ENCODE data around the gene OSTM1.
"Not testable (repeated sequence)": the region's sequence is repeated elsewhere in the genome, so short reads cannot be mapped to it uniquely, and the experiment has no call there.

Gene OSTM1

DNA sequence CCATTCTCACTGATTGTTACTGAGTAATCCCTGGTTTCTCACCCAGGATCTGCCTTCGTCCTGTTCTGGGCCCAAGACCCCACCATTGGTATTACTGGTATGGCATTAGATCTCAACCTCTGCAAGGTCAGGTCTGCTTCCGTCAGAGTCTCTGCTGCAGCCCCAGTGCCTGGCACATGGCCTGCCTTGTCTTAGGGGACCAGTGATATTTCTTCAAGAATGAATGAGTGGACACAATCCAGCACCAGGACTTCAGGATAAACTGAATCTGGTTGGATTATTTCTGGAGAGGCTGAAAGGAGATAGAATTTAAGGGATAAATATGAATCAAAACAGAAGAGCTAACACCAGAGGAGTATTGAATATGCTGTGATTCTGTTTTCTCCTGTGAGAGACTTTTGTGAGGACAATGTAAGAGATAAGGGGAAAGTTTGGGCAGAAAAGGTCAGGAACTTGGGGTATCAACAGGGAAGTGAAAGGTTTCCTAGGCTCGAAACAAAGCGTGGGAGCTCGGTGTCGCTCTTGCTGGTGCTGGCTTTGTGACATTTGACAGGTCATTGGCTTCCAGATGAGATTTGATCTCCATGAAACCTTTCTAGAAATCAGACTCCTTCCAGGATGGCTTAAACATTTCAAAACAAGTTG is 53.9 kb downstream of the OSTM1 start:
- no peak for ATAC-seq

DNA sequence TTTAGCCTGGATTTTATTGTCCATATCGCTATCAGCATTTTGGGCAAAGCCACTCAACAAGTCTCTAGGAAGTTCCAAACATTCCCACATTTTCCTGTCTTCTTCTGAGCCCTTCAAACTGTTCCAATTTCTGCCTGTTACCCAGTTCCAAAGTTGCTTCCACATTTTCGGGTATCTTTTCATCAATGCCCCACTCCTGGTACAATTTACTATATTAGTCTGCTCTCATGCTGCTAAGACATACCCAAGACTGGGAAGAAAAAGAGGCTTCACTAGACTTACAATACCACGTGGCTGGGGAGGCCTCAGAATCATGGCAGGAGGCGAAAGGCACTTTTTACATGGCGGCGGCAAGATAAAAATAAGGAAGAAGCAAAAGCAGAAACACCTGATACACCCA is 58.3 kb downstream of the OSTM1 start:
- ATAC-seq: not testable (repeated sequence)

More for the DNA sequence above, 53.9 kb downstream of the OSTM1 start:
- DNase-seq: no peak

DNA sequence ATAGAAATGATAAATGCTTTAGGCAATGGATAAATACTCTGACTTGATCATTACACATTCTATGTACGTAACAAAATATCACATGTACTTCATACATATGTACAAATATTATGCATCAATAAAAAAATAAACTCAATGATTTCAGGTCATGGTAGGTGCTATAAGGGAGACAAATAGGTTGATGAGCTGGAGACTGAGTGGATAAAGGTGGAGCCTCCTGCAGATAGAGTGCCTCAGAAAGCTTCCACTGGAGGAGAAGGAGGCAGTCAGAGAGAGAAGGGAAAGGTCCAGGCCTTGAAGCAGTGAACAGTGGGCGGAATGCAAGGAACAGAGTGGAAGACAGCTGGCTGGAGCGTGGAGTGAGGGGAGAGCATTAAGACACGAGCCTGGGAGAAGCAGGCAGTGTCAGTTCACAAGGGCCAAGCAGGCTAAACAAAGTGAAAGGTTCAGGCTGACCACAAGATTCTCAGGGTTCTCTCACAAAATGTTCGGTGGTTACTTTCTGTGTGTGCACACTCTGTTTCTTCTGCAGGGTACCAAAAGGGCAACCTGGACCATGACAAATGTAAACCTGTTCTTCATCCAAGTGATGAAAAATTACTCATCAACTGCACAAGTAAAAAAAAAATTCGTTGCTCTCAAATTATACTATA is 60.6 kb downstream of the OSTM1 start:
- DNase-seq: no peak
- no peak for ATAC-seq

More for the DNA sequence above, 58.3 kb downstream of the OSTM1 start:
- not testable (repeated sequence) for DNase-seq

DNA sequence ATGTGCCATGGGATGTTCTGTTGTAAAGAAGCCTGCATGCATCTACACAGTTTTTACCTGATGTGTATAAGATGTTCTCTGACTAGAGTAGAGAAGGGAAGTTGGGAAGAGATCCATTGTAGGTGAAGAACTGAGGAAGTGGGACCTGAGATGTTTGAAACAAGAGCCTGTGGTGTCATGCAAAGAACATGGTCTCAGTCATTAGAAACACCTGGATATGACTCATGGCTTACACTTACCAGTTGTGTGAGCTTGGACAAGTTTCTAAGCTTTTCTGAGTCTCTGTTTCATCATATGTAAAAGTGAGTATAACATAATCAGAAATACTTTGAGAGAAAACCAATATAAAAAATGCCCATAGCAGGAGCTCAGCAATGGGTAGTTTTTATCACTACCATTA is 64.6 kb downstream of the OSTM1 start:
- ATAC-seq: no peak
- DNase-seq: no peak

DNA sequence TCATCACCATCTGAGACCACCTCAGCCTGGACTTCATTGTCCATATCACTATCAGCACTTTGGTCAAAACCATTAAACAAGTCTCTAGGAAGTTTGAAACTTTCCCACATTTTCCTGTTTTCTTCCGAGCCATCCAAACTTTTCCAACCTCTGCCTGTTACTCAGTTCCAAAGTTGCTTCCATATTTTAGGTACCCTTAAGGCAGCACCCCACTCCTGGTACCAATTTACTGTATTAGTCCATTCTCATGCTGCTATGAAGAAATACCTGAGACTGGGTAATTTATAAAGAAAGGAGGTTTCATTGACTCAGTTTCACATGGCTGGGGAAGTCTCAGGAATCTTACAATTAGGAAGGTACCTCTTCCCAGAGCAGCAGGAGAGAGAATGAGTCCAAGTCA is 65.3 kb downstream of the OSTM1 start:
- not testable (repeated sequence) for ATAC-seq, DNase-seq

DNA sequence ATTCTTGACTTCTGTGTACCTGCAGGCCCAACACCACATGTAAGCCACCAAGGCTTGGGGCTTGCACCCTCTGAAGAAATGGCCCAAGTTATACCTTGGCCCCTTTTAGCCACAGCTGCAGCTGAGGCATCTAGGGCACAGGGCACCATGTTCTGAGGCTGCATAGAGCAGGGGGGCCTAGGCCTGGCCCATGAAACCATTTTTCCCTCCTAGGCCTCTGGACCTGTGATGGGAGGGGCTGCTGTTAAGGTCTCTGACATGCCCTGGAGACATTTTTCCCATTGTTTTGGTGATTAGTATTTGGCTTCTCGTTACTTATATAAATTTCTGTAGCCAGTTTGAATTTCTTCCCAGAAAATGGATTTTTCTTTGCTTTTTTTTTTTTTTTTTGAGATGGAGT is 66.2 kb downstream of the OSTM1 start:
- ATAC-seq (no peak), DNase-seq (no peak)

DNA sequence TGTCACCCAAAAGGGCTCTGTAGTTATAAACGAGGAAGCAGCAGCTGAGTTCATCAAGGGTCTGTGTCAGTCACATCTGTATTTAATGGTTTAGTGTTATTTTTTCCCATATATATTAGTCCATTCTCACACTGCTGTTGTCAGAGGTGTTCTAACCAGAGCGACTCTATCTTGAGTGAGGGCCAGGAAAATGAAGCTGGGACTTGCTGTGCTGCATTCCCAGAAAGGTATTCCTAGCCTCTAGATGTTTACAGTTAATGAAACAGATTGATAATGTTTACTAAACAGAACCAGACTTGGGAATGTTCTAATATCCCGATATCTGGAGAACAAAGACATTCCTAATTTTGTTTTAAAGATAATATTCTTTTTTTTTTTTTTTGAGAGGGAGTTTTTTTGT is 68.6 kb downstream of the OSTM1 start:
- DNase-seq (no peak), ATAC-seq (no peak)

DNA sequence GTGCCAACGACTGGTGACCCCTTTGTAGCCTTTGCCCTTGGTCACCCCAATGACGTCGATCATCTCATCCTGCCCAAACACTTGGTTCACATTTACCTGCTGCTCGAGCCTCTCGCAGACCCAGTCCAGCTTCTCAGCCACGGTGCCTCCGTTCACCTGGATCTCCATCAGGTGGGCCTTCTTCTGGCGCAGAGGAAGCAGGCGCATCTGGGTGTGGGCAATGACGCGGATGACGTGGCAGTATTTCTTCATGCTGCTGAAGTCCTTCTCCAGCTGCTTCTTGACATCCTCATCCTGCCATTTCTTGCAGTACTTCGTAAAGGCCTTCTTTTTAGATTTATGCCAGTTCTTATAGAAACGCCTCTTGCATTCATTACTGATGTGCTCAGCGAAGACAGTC is 69.7 kb downstream of the OSTM1 start:
- no peak for ATAC-seq
- no peak for DNase-seq

DNA sequence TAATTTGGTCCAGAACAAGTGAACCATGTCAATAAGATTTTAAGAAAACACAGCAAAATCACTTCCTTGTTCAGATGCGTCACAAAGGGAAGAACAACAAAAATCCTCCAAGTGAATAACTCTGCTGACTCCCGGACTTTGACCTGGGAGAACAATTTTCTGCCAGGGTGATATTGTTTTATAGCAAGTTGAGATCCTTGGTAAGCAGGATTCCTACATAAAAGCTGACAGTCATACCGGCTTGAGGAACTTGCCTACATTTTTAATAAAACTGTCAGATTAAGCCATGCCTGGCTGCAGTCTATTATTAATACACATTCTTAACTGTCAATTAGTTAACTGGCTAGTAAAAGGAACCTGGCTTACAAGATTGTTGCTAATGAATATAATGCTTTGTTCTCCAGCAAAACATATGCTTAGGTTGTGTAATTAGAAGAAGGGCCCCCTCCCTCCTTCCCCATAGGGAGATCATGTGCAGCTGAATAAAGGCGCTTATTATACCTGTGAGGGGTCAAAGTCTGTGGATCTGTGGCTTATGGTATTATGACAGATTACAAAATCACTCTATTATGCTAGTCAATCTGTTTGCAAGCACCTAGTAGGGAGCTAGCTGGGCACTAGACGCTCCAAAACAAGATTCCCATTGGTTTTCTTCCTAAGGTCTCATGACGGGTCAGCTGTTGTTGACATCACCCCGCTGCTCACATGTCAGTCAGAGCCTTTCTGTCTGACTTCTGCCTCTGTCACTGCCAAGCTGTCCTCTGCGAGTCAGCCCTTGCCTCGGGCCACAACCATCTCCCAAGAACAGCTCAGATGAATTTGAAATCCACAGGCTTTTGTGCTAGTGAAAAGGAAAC is 71.9 kb downstream of the OSTM1 start:
- no peak for DNase-seq
- ATAC-seq: no peak

DNA sequence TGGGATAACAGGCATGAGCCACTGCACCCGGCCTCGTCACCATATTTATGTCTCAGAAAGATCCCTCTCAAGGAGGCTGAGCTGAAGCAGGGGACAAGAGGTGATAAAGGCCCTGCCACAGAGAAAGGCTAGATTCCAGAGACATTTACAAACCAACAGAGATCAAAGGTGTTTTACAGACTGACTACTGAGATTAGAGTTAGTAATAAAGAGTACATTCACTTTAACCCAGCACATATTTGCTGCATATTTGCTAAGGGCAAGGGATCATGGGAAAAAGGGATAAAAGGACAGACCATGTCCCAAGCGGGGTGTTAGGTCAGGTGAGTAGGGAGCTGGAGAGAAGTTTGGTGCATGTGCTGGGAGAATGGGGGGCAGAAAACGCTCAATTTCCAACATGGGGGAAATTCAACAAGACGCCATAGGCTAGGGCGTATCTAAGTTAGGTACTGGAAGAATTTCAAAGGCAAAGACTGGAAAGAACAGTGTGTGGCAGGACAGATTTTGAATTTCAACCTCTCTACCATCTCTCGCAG is 72.8 kb downstream of the OSTM1 start:
- DNase-seq (no peak), ATAC-seq (no peak)

DNA sequence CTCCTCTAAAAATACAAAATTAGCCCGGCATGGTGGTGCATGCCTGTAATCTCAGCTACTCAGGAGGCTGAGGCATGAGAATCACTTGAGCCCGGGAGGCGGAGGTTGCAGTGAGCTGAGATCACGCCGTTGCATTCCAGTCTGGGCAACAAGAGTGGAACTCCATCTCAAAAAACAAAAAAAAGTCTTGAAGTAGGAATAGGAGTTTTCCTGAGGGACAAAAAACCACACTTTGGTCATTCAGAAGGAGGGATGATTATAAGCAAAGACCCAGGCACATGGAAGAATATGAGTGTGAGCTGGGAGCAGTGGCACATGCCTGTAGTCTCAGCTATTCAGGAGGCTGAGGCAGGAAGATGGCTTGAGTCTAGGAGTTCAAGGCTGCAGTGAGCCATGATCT is 74.3 kb downstream of the OSTM1 start:
- not testable (repeated sequence) for DNase-seq, ATAC-seq

DNA sequence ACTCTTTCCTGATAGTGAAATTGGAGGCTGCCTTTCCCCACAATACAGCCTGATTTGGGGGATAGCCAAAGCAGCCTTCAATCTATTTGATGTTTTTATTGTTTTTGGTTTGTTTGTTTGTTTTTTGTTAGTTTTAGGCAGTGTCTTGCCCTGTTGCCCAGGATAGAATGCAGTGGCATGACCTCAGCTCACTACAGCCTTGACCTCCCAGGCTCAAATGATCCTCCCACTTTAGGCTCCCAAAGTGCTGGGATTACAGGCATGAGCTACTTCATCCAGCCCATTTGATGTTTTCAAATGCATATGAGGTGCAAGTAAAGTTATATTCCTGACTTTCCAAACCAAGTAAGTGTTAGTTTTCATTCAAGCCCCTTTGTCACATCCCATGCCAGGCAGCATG is 75.2 kb downstream of the OSTM1 start:
- DNase-seq: no peak
- no peak for ATAC-seq

DNA sequence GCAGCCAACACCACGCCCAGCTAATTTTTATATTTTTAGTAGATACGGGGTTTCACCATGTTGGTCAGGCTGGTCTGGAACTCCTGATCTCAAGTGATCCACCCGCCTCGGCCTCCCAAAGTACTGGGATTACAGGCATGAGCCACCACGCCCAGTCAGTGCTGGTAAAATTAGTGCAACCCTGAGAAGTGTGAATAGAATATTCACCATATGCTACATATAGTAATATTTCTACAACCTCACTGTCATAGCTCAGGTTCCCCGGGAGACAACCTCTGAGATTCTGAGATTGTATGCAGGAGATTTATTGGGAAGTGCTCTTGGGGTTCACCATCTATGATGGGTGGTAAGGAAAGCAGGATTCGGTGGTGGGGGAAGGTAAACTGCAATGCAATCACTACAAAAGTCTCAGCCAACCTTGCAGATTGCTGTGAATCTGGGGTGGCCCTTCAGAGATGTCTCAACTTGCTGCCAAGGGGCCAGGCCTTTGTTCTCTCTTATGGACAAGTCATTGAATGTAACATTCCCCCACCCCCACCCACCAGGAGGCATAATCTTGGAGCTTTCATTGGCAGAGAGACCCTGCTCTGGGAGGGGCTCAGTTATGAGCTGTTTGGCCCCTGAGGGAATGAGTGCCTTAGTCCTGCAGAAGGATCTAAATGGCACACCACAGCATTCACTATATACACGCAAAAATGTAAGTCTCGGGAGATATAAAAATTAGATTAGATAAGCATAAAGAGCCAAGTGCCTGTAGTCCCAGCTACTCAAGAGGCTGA is 82.6 kb downstream of the OSTM1 start:
- ATAC-seq: no peak

More for the DNA sequence above, 82.6 kb downstream of the OSTM1 start:
- DNase-seq: no peak
